Measurements from ENCODE around the gene RAB9A. TPM values are rescaled to one million over a fixed set of nuclear protein-coding genes. Genes with fewer than 3 reads are reported as not detected.

The RAB9A gene
- total and polyA plus RNA-seq, 10 of the 15 experiments (the other 5 are each of a cell fraction or from before 2014, with no cell fraction given), result 42.1 to 142 (median 49.9) TPM

- TF ChIP-seq RELB (IDR thresholded peaks at IDR 0.05; ENCODE audit: low read depth) (peak; percentile 57; the same call in 1 of the 2 replicates), MTA2 (IDR thresholded peaks at IDR 0.05; ENCODE audit: low read depth) (no peak), NFYA (IDR thresholded peaks at IDR 0.05; ENCODE audit: borderline replicate concordance, low read depth, low read length) (peak; percentile 16; the same call in 1 of the 2 replicates), BCL3 (IDR thresholded peaks at IDR 0.05; ENCODE audit: borderline replicate concordance, insufficient read depth, low read depth, low read length, poor library complexity, severe bottlenecking) (no peak), USF1 (IDR thresholded peaks at IDR 0.05; ENCODE audit: borderline replicate concordance, extremely low read length, insufficient read depth, low read depth, low read length) (peak; percentile 96), CREM (IDR thresholded peaks at IDR 0.05; ENCODE audit: low read depth) (0 out of 2 replicates have a peak, but pooled peaks have one; percentile 25), CBFB (IDR thresholded peaks at IDR 0.05; ENCODE audit: low read depth) (no peak), POU2F2 (IDR thresholded peaks at IDR 0.05; ENCODE audit: borderline replicate concordance, low read depth, low read length) (peak; percentile 72; the same call in 2 of the 3 replicates), HCFC1 (IDR thresholded peaks at IDR 0.05; ENCODE audit: low read length) (0 out of 2 replicates have a peak, but pooled peaks have one; percentile 38), SMAD1 (IDR thresholded peaks at IDR 0.05; ENCODE audit: low read depth, partially characterized antibody) (no peak), ATF7 (IDR thresholded peaks at IDR 0.05; ENCODE audit: low read depth) (peak; percentile 59; the same call in 1 of the 2 replicates), NFYB (IDR thresholded peaks at IDR 0.05; ENCODE audit: insufficient read depth, low read depth, low read length) (peak; percentile 97), PML (IDR thresholded peaks at IDR 0.05; ENCODE audit: low read length) (peak; percentile 11), E2F4 (IDR thresholded peaks at IDR 0.05; ENCODE audit: low read depth, low read length) (no peak), FOXM1 (IDR thresholded peaks at IDR 0.05; ENCODE audit: low read depth, low read length) (no peak), CEBPZ (IDR thresholded peaks at IDR 0.05; ENCODE audit: low read depth, low read length) (no peak), ZSCAN29 (IDR thresholded peaks at IDR 0.05) (no peak), SIX5 (IDR thresholded peaks at IDR 0.05; ENCODE audit: low read depth, low read length, severe bottlenecking) (no peak)
Measured at GRCh38 chrX:13652850-13653693, 35.9 kb upstream of the RAB9A start, which contains the start of gene TCEANC (continued).
